HG03045 (cell line): ENCODE measurements around the gene RHOJ.
"Not testable (repeated sequence)": the region's sequence is repeated elsewhere in the genome, so short reads cannot be mapped to it uniquely, and the experiment has no call there.

Experiments
- ATAC-seq: cut with Tn5 transposase; IDR thresholded peaks from one replicate; pipeline ENCODE4 v1.9.1; 2021; ENCODE audit warnings: mild to moderate bottlenecking, moderate library complexity; ENCODE audit not compliant: unreplicated experiment

Gene RHOJ

DNA sequence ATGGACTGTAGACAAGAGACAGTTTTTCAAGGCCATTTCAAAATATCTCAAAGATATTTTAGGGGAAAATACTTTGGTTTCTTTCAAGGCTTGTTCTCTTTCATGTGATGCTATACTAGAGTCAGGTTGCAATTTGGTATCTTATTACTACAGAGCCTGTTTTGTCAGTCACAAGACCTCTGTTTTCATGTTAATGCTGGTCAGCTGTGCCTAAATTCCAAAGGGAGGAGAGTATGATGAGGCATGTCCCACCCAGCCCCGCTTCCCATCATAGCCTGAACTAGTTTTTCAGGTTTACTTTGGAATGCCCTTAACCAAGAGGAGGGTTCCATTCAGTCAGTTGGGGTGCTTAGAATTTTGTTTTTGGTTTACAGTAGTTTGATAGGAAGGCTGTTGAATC, 61.9 kb downstream of the RHOJ start:
- no peak for ATAC-seq

DNA sequence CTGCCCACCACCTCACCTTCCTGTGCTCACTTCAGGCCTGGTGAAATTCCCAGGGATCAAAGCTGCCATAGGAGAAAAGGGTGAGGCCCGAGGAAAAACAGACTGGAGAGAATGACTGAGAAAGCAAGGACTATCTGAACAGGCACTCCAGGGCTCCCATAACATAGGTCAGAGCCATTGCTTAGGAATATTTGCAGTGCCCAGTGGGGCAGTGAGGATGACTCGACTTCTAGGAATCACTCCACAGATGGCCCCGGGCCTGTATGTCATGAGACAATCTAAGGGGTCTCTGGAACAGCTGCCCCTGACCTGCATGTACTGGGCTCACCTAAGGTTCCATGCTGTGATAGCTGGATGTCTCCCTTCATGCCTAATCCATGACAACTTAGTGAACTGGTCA, 62.9 kb downstream of the RHOJ start:
- no peak for ATAC-seq

DNA sequence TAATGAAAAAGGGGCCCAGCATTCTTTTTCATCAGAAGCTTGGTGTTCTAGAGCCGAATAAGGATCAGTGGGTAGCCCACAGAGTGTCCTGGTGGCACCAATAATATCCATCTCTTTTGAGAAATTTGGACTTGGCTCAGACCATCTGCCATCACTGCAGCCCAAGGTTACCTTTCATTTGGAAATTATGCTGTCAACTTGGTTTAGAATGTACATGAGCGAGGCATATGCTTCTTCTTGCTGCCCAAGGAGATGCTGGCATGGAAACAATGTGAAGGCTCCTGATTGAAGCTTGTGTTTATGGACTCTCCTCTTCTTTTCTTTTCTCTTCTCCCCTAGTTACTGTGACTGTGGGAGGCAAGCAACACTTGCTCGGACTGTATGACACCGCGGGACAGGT, 64.5 kb downstream of the RHOJ start:
- no peak for ATAC-seq

DNA sequence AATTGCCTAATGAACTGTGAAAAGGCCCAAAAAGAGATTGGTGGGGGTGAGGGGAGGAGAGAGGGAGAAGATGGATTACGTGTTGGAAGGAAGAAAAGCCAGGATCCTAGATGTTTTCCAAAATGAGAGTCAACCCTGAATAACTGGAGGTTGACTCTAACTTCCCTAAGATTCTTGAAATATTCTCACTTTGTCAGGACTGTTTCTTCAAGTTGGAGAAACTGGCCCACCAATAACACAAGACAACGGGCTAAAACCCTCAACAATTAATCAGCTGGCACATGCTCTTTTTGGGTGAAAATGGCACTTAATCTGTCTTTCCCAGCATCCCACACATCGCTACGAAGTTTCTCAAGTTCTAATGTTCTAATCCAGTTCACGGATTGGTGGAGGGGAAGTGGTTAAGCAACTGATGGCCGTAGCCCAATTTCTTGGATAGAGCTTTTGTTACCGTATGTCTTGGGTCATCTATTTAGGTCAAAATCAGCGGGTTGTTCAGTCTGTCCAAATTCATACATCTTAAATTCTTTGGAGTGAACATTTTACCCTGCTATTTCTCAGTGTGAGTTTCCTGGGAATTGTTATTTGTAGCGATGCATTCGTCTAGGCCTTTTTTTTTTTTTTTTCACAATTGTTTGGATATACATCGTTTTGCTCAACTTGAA, 65.5 kb downstream of the RHOJ start:
- no peak for ATAC-seq

GRCh38 chr14:63273129-63273528, 68.9 kb downstream of the RHOJ start:
- no peak for ATAC-seq

DNA sequence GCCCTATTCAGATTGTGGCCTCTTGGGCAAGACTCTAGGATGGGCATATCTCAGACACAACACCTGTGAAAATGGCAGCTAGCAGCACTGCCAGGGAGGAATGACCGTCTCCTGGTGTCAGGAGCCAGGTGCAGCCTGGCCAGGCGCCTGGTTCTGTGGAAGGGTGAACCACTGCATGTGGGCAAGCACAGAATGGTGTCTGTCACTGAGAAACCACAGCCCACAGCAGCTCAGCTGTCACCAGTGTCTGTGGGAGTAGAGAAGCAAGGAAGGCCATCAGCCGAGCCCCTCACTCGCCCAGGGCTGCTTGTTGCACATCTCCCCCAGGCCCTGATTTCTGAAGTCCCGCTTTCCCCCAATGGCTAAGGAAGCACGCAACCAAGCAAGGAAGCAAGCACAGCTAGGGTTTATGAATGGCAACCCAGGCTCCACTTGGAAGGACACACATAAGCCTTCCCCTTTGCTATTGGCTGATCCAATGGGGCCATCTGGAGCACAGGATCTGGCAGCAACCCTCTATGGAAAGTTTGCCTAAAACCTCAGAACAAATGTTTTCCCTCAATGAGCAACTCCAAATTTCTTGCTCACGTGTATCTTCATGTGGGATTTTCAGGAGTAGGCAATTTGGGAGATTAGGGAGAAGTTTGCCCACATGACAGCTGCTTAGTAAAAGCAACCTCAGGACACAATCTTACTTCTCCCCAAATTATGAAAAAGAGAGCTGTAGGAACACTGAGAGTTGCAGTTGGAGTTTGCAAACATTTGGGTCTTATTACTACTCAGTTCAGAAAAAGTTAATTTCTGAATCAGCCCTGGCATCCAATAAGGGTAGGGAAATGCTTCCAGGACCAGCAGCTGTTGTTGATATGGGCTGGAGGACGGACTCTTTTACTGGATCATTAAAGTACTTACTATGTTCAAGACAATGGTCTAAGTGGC, 69.7 kb downstream of the RHOJ start:
- ATAC-seq, result no peak

- ATAC-seq, result no peak
Measured at GRCh38 chr14:63275611-63276010, 71.4 kb downstream of the RHOJ start.

GRCh38 chr14:63276016-63276415, 71.8 kb downstream of the RHOJ start:
- no peak for ATAC-seq

- ATAC-seq, result no peak
Measured at GRCh38 chr14:63276492-63277342, 72.5 kb downstream of the RHOJ start.

DNA sequence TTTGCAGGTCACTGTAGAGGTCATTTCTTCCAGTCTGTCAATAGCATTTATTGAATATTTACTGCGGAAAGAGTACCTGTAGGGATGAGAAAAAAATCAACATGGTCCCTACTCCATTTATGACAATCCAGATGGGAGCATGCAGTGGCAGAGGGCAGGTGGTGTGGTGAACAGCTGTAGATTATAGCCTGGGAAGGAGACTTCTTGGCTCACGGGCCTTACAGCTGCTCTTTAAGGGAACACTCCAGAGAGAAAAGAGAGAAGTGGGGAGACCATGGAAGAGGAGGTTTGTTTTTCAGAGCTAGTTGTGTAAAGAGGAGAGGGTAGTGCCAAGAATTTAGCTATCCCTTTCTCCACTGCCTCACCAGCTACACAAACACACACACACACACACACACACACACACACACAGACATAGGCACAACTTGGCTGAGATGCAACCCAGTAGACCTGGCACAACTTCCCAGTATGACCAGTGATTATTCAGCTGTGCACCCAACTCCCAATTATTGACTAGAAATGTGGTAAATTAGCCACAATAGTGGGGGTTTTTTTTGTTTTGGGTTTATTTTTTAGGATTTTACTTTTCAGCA, 73.4 kb downstream of the RHOJ start:
- no peak for ATAC-seq

DNA sequence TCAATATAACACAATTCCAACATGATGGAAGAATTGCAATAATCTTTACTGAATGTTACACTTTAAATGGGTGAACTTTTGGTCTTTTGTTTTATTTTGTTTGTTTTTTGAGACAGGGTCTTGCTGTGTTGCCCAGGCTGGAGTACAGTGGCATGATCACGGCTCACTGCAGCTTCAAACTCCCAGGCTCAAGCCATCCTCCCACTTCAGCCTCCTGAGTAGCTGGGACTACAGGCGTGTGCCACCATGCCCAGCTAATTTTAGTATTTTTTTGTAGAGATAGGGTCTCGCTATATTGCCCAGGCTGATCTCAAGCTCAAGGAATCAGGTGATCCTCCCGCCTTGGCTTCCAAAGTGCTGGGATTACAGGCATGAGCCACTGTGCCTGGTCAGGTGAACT, 75.7 kb downstream of the RHOJ start:
- ATAC-seq, result not testable (repeated sequence)

DNA sequence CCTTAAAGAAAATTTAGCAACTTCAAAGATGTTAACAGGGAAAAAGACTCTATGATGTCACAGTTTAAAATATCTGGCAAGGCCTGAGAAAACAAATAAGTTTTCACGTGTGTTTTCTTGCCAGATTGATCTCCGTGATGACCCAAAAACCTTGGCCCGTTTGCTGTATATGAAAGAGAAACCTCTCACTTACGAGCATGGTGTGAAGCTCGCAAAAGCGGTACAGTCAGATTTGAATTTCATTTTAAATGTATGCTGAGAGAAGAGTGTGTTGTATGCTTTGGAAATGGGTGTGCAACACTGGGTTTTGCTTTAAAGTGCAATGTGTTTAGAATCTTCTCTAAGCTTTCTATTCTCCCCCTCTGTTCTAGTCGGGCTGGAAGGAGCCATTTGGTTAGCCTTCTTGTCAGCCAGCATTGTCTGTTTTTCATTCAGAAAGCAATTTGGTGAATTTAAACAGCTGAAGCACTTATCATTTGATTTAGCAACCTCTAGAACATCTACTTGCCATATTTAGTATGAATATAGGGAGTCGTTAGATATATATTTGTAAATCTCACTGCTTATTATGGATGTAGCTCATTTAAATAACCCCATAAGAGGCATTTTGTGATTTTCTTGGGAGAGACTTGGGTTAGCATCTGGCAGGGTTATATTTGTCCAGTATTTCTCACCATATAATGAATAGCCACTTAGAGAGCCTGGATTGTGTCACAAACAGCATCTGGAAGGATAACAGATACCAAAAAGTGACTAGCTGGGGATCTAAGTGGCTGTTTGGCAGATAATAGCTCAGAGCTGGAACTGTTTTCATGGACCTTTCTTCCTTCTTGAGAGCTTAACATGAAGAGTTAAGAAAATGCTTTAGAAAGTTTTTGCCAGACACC, 79.0 kb downstream of the RHOJ start:
- no peak for ATAC-seq

DNA sequence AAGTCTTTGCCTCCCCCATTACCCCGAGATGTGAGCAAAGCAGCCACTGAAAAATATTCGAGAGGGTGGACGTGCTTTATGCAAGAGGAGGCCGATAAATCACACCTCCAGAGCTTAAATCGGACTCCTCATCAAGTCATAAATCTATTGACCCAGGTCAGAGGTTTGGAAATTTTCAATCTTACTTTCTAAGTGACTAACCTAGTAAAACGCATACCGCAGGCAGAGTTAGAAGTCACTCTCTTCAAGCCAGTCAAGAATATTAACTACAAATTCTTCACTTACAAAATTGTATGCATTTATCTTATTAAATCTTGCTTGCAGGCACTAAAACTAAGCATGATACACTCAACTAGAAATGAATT, 79.6 kb downstream of the RHOJ start:
- ATAC-seq, result no peak

- ATAC-seq, result no peak
Measured at GRCh38 chr14:63286071-63286470, 81.8 kb downstream of the RHOJ start.

GRCh38 chr14:63287666-63288483, 83.6 kb downstream of the RHOJ start:
- no peak for ATAC-seq

DNA sequence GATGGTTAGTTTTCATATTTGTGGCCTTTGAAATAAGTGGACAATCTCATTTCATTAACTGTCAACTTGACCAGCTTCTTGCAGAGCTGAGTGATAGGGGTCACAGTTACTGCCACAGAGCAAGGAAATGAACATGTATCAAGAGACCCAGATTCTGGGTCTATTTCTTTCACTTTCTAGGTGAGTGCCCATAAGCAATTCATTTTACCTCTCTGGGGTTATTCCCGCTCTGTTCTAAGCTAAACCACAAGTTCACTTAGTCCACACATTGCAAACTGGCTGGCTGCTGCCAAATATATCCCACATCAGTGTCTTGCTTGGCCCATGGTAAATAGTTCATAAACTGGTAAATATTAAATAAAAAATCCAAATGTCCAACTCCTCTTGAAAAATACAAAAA, 84.6 kb downstream of the RHOJ start:
- no peak for ATAC-seq

- ATAC-seq, result no peak
Measured at GRCh38 chr14:63290741-63291430, 86.6 kb downstream of the RHOJ start.

- ATAC-seq, result no peak
Measured at GRCh38 chr14:63292805-63293204, 88.6 kb downstream of the RHOJ start.

DNA sequence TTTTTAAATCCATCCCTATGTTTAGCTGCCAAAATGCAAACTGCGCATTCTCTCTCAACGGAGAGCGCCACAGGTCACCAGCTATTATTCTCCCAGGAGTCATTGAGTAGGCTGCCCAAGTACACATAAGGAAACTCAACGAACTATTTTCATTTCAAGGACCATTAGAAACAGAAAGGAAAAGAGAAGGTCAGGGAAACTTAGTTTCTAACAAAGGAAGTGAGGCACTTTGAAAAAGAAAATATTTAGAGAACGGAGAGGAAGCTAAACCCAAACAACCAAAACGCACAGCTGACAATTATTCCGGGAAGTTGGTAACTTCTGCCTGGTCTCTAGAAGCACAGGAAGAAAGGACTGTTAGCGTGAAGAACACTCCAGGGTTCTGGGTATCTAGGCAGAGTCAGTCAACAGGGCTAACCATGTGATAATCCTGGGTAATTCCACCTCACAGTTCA, 91.0 kb downstream of the RHOJ start:
- ATAC-seq, result no peak
